ENCODE results near the gene AQR. TPM values are rescaled to one million over a fixed set of nuclear protein-coding genes. Genes with fewer than 3 reads are reported as not detected.

The AQR gene
- total and polyA plus RNA-seq, 2 experiments from 2014 or later: 42.3 to 67.3 TPM

DNA sequence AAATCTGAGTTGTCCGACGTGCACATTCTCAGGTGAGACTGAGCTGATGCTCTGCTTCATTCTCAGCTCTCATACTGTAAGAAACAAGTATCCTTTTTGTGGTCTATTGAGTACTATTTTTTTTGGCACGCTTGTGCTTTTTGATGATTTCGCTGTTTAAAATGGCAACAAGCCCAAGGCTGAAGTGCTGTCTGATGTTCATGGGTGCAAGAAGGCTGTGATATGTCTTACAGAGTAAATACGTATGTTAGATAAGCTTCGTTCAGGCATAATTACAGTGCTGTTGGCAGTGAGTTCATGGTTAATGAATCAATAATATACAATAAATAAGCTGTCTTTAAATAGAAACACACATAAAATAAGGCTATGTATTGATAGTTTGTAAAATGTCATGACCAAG is 27.2 kb downstream of the AQR start (continued):
- TF ChIP-seq, protein P1, sequence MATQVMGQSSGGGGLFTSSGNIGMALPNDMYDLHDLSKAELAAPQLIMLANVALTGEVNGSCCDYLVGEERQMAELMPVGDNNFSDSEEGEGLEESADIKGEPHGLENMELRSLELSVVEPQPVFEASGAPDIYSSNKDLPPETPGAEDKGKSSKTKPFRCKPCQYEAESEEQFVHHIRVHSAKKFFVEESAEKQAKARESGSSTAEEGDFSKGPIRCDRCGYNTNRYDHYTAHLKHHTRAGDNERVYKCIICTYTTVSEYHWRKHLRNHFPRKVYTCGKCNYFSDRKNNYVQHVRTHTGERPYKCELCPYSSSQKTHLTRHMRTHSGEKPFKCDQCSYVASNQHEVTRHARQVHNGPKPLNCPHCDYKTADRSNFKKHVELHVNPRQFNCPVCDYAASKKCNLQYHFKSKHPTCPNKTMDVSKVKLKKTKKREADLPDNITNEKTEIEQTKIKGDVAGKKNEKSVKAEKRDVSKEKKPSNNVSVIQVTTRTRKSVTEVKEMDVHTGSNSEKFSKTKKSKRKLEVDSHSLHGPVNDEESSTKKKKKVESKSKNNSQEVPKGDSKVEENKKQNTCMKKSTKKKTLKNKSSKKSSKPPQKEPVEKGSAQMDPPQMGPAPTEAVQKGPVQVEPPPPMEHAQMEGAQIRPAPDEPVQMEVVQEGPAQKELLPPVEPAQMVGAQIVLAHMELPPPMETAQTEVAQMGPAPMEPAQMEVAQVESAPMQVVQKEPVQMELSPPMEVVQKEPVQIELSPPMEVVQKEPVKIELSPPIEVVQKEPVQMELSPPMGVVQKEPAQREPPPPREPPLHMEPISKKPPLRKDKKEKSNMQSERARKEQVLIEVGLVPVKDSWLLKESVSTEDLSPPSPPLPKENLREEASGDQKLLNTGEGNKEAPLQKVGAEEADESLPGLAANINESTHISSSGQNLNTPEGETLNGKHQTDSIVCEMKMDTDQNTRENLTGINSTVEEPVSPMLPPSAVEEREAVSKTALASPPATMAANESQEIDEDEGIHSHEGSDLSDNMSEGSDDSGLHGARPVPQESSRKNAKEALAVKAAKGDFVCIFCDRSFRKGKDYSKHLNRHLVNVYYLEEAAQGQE (IDR thresholded peaks at IDR 0.05; ENCODE audit: unreplicated experiment): no peak
- no peak for TF ChIP-seq EZH2 (IDR thresholded peaks at IDR 0.05; ENCODE audit: low read depth, unreplicated experiment)

GRCh38 chr15:34941831-34942230 is 27.7 kb downstream of the AQR start:
- no peaks in the 10 kb centered on the region; the same call in 2 of the 3 replicates for H3K9me3 Mint-ChIP-seq
- no peak overlapping the region for H3K4me3 Mint-ChIP-seq
- no peaks in the 10 kb centered on the region for H3K27me3 ChIP-seq (ENCODE audit: insufficient read depth)
- H3K27ac Mint-ChIP-seq: no peak overlapping the region
- no peak overlapping the region for H3K4me2 ChIP-seq
- no peak overlapping the region for H3K27ac ChIP-seq (ENCODE audit: low read depth)
- no peaks in the 10 kb centered on the region for H3F3A ChIP-seq (replicated peaks; ENCODE audit: low read depth)
- H3K4me1 ChIP-seq (ENCODE audit: insufficient read depth): no peaks in the 10 kb centered on the region
- H2AFZ ChIP-seq: no peak overlapping the region
- no peak overlapping the region for H3K4me3 ChIP-seq
- peaks cover 38% of the 10 kb centered on the region for H3K36me3 Mint-ChIP-seq (ENCODE audit: low read depth)
- no peak for DNase-seq (ENCODE audit: low spot score)
- H3K27me3 Mint-ChIP-seq (ENCODE audit: insufficient read depth, low read depth, poor library complexity): no peaks in the 10 kb centered on the region
- no peaks in the 10 kb centered on the region; the same call in 1 of the 2 replicates for H4K20me1 ChIP-seq (replicated peaks; ENCODE audit: insufficient read depth)
- H3K4me1 Mint-ChIP-seq: no peaks in the 10 kb centered on the region
- ATAC-seq: no peak
- H3K79me2 ChIP-seq (replicated peaks; ENCODE audit: insufficient read depth): no peaks in the 10 kb centered on the region
- H3K9me2 ChIP-seq (ENCODE audit: insufficient read depth): no peaks in the 10 kb centered on the region
- peaks cover 43% of the 10 kb centered on the region for H3K36me3 ChIP-seq (ENCODE audit: insufficient read depth)
- TF ChIP-seq, protein P2, sequence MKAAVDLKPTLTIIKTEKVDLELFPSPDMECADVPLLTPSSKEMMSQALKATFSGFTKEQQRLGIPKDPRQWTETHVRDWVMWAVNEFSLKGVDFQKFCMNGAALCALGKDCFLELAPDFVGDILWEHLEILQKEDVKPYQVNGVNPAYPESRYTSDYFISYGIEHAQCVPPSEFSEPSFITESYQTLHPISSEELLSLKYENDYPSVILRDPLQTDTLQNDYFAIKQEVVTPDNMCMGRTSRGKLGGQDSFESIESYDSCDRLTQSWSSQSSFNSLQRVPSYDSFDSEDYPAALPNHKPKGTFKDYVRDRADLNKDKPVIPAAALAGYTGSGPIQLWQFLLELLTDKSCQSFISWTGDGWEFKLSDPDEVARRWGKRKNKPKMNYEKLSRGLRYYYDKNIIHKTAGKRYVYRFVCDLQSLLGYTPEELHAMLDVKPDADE (IDR thresholded peaks at IDR 0.05): no peak
- TF ChIP-seq POLR2AphosphoS5 (IDR thresholded peaks at IDR 0.05; ENCODE audit: low read depth) (no peak), ZNF331 (CRISPR knock-in tag; IDR thresholded peaks at IDR 0.05; ENCODE audit: low read depth) (no peak), EZH2 (IDR thresholded peaks at IDR 0.05; ENCODE audit: low read depth, unreplicated experiment) (no peak), EZH2phosphoT487 (IDR thresholded peaks at IDR 0.05; ENCODE audit: unreplicated experiment) (no peak), STAT1 (IDR thresholded peaks at IDR 0.05; ENCODE audit: unreplicated experiment) (no peak), ZNF462 (CRISPR knock-in tag; IDR thresholded peaks at IDR 0.05) (no peak), ZNF114 (CRISPR knock-in tag; IDR thresholded peaks at IDR 0.05) (no peak), NANOG (IDR thresholded peaks at IDR 0.05; ENCODE audit: borderline replicate concordance) (no peak)
- TF ChIP-seq, protein P3, sequence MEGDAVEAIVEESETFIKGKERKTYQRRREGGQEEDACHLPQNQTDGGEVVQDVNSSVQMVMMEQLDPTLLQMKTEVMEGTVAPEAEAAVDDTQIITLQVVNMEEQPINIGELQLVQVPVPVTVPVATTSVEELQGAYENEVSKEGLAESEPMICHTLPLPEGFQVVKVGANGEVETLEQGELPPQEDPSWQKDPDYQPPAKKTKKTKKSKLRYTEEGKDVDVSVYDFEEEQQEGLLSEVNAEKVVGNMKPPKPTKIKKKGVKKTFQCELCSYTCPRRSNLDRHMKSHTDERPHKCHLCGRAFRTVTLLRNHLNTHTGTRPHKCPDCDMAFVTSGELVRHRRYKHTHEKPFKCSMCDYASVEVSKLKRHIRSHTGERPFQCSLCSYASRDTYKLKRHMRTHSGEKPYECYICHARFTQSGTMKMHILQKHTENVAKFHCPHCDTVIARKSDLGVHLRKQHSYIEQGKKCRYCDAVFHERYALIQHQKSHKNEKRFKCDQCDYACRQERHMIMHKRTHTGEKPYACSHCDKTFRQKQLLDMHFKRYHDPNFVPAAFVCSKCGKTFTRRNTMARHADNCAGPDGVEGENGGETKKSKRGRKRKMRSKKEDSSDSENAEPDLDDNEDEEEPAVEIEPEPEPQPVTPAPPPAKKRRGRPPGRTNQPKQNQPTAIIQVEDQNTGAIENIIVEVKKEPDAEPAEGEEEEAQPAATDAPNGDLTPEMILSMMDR (conservative IDR thresholded peaks at IDR 0.05; ENCODE audit: low read depth in 2 of 2): no peak

Data from GM23338 (cell line).